PC-3 (cell line): ENCODE results near the gene GAS7. TPM values are rescaled to one million over a fixed set of nuclear protein-coding genes. Genes with fewer than 3 reads are reported as not detected.

ENCODE experiments used
- ATAC-seq: fragments of 200-7000 bp; cut with Tn5 transposase; 2 replicates; pipeline ENCODE4 v1.9.1; 2020; ENCODE audit warnings: mild to moderate bottlenecking, moderate library complexity
- BruUV-seq: library from RNA; stranded (reverse); fragments of 400-500 nt; replicated peaks from 2 replicates; lab custom pipeline; 2021; lab: Mats Ljungman, UMichigan
- CTCF ChIA-PET: fragments of 300-600 bp; sonication (Branson Sonifier 250); formaldehyde crosslinking; loops from one replicate; lab custom pipeline; 2022; ENCODE audit warnings: antibody characterized with exemption; lab: Charles Lee
- POLR2A ChIA-PET: fragments of 300-600 bp; sonication (Branson Sonifier 250); formaldehyde crosslinking; loops from one replicate; lab custom pipeline; 2022; ENCODE audit warnings: antibody characterized with exemption; ENCODE audit not compliant: unreplicated experiment; lab: Charles Lee
- DNase-seq: peaks from one replicate; pipeline ENCODE4 v3.0.0-alpha.2; 2015
- H2AFZ ChIP-seq: fragments of 300-600 bp; sonication (generic); 2 replicates; pipeline ENCODE4 v1.6.0; 2016; ENCODE audit warnings: antibody characterized with exemption, low read length
- H3F3A ChIP-seq: fragments of 300-600 bp; sonication (generic); one replicate; pipeline ENCODE4 v1.6.0; 2017; ENCODE audit warnings: antibody characterized with exemption, low read length, control low read depth, mild to moderate bottlenecking; ENCODE audit not compliant: unreplicated experiment
- H3K27ac ChIP-seq: fragments of 300-600 bp; sonication (generic); 2 replicates; pipeline ENCODE4 v1.5.1; 2016; ENCODE audit warnings: mild to moderate bottlenecking, low read length
- H3K27me3 ChIP-seq: fragments of 300-600 bp; sonication (generic); 2 replicates; pipeline ENCODE4 v1.6.1; 2016; ENCODE audit warnings: low read length, mixed read lengths
- H3K36me3 ChIP-seq: fragments of 300-600 bp; sonication (generic); 2 replicates; pipeline ENCODE4 v1.6.1; 2016; ENCODE audit warnings: low read depth, mixed run types, low read length, mixed read lengths
- H3K4me1 ChIP-seq: fragments of 300-600 bp; sonication (generic); 2 replicates; pipeline ENCODE4 v1.5.1; 2016; ENCODE audit warnings: low read length; ENCODE audit not compliant: insufficient read depth
- H3K4me2 ChIP-seq: fragments of 300-600 bp; sonication (generic); 2 replicates; pipeline ENCODE4 v1.6.0; 2016; ENCODE audit warnings: low read length
- H3K4me3 ChIP-seq: fragments of 300-600 bp; sonication (generic); 2 replicates; pipeline ENCODE4 v1.5.1; 2016; ENCODE audit warnings: mild to moderate bottlenecking, low read length, mixed read lengths
- H3K79me2 ChIP-seq: fragments of 300-600 bp; sonication (generic); 2 replicates; pipeline ENCODE4 v1.6.1; 2017; ENCODE audit warnings: low read length, mixed read lengths
- H3K9ac ChIP-seq: fragments of 300-600 bp; sonication (generic); 2 replicates; pipeline ENCODE4 v1.6.0; 2016; ENCODE audit warnings: mild to moderate bottlenecking, low read length
- H3K9me2 ChIP-seq: fragments of 300-600 bp; sonication (generic); replicated peaks from 2 replicates; pipeline ENCODE4 v1.6.1; 2016; ENCODE audit warnings: mixed run types, low read length, mixed read lengths
- H3K9me3 ChIP-seq: fragments of 300-600 bp; sonication (generic); 2 replicates; pipeline ENCODE4 v1.6.1; 2016; ENCODE audit warnings: low read length, mixed read lengths
- H4K20me1 ChIP-seq: fragments of 300-600 bp; sonication (generic); 2 replicates; pipeline ENCODE4 v1.6.1; 2016; ENCODE audit warnings: low read length, mixed read lengths
- CTCF ChIP-seq: fragments of 300-600 bp; sonication (generic); conservative IDR thresholded peaks from 2 replicates; pipeline ENCODE4 v1.5.1; 2017; ENCODE audit warnings: antibody characterized with exemption, low read depth, mild to moderate bottlenecking, low read length
- EZH2 ChIP-seq: fragments of 300-600 bp; sonication (generic); IDR thresholded peaks from one replicate; pipeline ENCODE4 v1.6.1; 2017; ENCODE audit warnings: antibody characterized with exemption, mild to moderate bottlenecking, low read length; ENCODE audit not compliant: unreplicated experiment
- EZH2phosphoT487 ChIP-seq: fragments of 300-600 bp; sonication (generic); IDR thresholded peaks from 2 replicates; pipeline ENCODE4 v1.6.1; 2018; ENCODE audit warnings: mild to moderate bottlenecking, antibody characterized with exemption, low read length, borderline replicate concordance
- intact Hi-C: fragments of 100-400 bp; cut with micrococcal nuclease; formaldehyde crosslinking; loops from 2 replicates; pipeline ENCODE4 v1.9.0; 2023
- total RNA-seq: library from RNA; depleted of rRNA; stranded (reverse); fragments of >200 nt; gene quantifications from 2 replicates; pipeline ENCODE4 v1.2.3, GENCODE V29; 2014

GAS7 gene
- total RNA-seq, 1 experiment from 2014 or later: not detected

GRCh38 chr17:10069301-10069700 is 129.1 kb downstream of the GAS7 start:
- no TSS peak for BruUV-seq
- H3K4me3 ChIP-seq: no peak overlapping the region
- TF ChIP-seq EZH2 (no peak), EZH2phosphoT487 (no peak), CTCF (no peak)
- no peaks in the 10 kb centered on the region for H3K9me3 ChIP-seq
- no peak overlapping the region for H3K4me2 ChIP-seq
- ChIA-PET CTCF (no interaction called here), POLR2A (no interaction called here)
- H4K20me1 ChIP-seq: no peaks in the 10 kb centered on the region
- H3F3A ChIP-seq: no peaks in the 10 kb centered on the region
- DNase-seq (no peak), ATAC-seq (no peak)
- H3K36me3 ChIP-seq: no peaks in the 10 kb centered on the region
- H2AFZ ChIP-seq: no peak overlapping the region
- intact Hi-C loops: no loop called here
- H3K4me1 ChIP-seq: no peaks in the 10 kb centered on the region
- H3K27ac ChIP-seq: no peak overlapping the region
- peaks cover 21% of the 10 kb centered on the region for H3K27me3 ChIP-seq
- no peaks in the 10 kb centered on the region for H3K79me2 ChIP-seq
- H3K9ac ChIP-seq: no peak overlapping the region
- no peaks in the 10 kb centered on the region for H3K9me2 ChIP-seq

GRCh38 chr17:10067446-10068143 is 130.8 kb downstream of the GAS7 start:
- TF ChIP-seq EZH2 (no peak), EZH2phosphoT487 (no peak), CTCF (no peak)
- Histone ChIP-seq H3K9ac (no peak overlapping the region), H3K27ac (no peak overlapping the region), H3K4me3 (no peak overlapping the region), H3K9me3 (no peaks in the 10 kb centered on the region), H3K4me2 (no peak overlapping the region), H3K9me2 (no peaks in the 10 kb centered on the region), H4K20me1 (no peaks in the 10 kb centered on the region), H3K27me3 (peaks cover 9% of the 10 kb centered on the region; the same call in 1 of the 2 replicates), H2AFZ (no peak overlapping the region), H3K79me2 (no peaks in the 10 kb centered on the region), H3F3A (no peaks in the 10 kb centered on the region), H3K36me3 (no peaks in the 10 kb centered on the region), H3K4me1 (no peaks in the 10 kb centered on the region)
- ChIA-PET POLR2A (no interaction called here), CTCF (no interaction called here)
- peak; percentile 10 for DNase-seq
- no TSS peak for BruUV-seq
- intact Hi-C loops: no loop called here
- ATAC-seq: no peak

- Histone ChIP-seq H3K4me1 (no peaks in the 10 kb centered on the region), H3F3A (no peaks in the 10 kb centered on the region), H3K36me3 (no peaks in the 10 kb centered on the region), H3K79me2 (no peaks in the 10 kb centered on the region), H3K4me2 (no peak overlapping the region), H3K9me2 (no peaks in the 10 kb centered on the region), H3K27ac (no peak overlapping the region), H2AFZ (no peak overlapping the region), H3K9me3 (no peaks in the 10 kb centered on the region), H4K20me1 (no peaks in the 10 kb centered on the region), H3K4me3 (no peak overlapping the region), H3K27me3 (peaks cover 10% of the 10 kb centered on the region; the same call in 1 of the 2 replicates), H3K9ac (no peak overlapping the region)
- no peak for DNase-seq
- CTCF ChIA-PET: no interaction called here
- intact Hi-C loops: no loop called here
- ATAC-seq: no peak
- POLR2A ChIA-PET: no interaction called here
- no peak for TF ChIP-seq CTCF
- no peak for TF ChIP-seq EZH2phosphoT487
- no peak for TF ChIP-seq EZH2
- BruUV-seq: no TSS peak
Observed at GRCh38 chr17:10064536-10064935, 133.9 kb downstream of the GAS7 start.
